ENCODE data around the gene LRRC8D.

Gene LRRC8D

GRCh38 chr1:89808441-89809117 lies 12.3 kb upstream of the LRRC8D start:
- TF ChIP-seq ZFX (IDR thresholded peaks at IDR 0.05) (no peak), CTCF (conservative IDR thresholded peaks at IDR 0.05) (no peak)
- H3K27ac ChIP-seq: no peak overlapping the region

DNA sequence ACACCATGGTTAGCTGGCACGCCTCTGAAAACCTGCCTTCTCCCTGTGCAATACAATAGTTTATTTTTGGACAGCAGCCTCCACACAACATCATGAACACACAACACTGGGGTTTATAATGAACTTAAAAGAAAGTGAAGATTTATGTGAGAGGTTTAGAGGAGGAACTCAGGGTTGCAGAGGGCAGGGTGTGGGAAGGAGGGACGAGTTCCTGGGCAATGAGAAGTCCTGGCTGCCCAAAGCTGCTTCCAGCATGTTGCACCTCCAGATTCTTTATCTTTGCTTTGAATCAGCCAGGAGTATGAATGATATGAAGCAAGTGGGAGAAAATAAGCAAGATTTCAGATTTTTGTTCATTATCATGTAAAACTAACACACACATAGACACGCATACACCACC lies 11.3 kb upstream of the LRRC8D start:
- no peak for TF ChIP-seq ZFX (IDR thresholded peaks at IDR 0.05)
- no peak for TF ChIP-seq CTCF (conservative IDR thresholded peaks at IDR 0.05)
- H3K27ac ChIP-seq: no peak overlapping the region

DNA sequence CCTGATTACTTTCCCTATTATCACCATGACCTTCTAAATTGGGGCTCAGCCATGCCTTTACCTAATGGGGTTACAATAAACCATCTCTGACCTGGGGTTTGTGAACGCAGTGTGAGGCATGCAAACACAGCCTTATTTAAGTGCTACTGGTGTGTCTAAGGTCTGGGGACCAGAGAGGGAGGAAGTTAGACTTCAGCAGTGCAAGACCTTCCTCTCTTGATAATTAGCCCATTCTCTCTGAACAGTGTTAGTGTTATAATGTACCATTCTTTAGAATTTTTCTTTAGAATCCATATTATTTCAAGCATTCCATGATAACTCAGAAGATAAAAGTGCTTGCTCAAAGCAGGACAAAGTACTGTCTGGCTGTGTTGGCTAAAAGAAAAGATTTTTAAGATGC lies 10.5 kb upstream of the LRRC8D start:
- H3K27ac ChIP-seq: no peak overlapping the region
- TF ChIP-seq CTCF (conservative IDR thresholded peaks at IDR 0.05) (no peak), ZFX (IDR thresholded peaks at IDR 0.05) (no peak)

DNA sequence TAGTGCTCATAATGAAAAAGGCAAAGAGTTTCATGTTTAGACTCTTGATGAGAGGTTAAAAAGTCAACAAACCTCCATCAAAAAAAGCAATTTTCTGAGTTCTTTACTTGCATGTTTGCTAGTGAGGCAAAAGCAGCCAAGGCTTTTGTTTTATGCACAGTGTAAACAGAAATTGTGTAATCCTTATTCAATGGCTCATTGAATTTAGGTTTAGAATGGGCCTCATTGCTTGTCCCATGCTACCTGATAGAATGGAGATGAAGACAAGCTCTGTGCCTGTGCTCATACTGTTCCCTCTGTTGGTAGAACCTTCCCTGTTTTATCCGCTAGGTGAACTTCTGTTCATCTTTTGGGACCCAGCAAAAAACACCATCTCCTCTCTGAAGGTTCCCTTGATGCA lies 10.0 kb upstream of the LRRC8D start:
- TF ChIP-seq ZFX (IDR thresholded peaks at IDR 0.05) (no peak), CTCF (conservative IDR thresholded peaks at IDR 0.05) (no peak)
- no peak overlapping the region for H3K27ac ChIP-seq

DNA sequence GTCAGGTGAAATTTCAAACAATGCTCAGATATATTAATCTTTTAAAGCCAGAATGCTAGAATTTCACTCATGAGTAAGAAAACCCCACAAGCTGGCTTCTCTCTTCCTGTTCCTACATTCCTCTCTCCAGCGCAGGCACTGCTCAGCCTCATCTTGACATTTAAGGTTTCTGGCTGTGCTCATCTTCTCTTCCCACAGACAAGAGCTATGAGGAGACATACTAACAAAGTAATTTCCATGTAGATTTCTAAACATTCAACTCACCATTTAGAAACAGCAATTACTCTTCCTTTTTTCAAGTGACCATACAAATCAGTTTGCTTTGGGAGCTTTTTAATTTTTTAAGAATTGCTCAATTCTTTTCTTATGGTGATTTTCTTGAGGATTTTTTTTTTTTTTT lies 7.8 kb upstream of the LRRC8D start:
- H3K27ac ChIP-seq: no peak overlapping the region
- no peak for TF ChIP-seq CTCF (conservative IDR thresholded peaks at IDR 0.05)
- no peak for TF ChIP-seq ZFX (IDR thresholded peaks at IDR 0.05)

DNA sequence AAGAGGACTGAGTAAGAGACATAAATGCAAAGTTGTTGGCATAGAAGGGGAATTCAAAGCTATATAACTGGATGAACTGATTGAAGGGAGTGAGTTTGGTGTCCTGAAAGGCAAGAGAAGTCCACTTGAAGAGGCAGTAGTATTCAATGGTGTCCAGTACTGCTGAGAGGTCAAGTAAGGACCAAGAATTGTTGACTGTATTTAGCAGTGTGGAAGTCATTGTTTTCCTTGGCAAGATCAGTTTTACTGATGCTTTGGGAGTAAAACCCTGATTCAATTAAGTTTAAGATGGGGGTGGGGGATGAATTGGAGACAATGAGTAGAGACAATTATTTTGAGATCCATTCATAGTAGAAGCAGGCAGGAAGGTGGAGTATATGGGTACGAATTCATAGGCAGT lies 5.8 kb upstream of the LRRC8D start:
- TF ChIP-seq CTCF (conservative IDR thresholded peaks at IDR 0.05) (no peak), ZFX (IDR thresholded peaks at IDR 0.05) (no peak)
- H3K27ac ChIP-seq: no peak overlapping the region

- TF ChIP-seq ZFX (IDR thresholded peaks at IDR 0.05): no peak
- no peak for TF ChIP-seq CTCF (conservative IDR thresholded peaks at IDR 0.05)
- no peak overlapping the region for H3K27ac ChIP-seq
Observed at GRCh38 chr1:89815611-89816010, 5.2 kb upstream of the LRRC8D start.
